Kasumi-1 (cell line): ENCODE results near the gene THEMIS.
"Not testable (repeated sequence)": the region's sequence is repeated elsewhere in the genome, so short reads cannot be mapped to it uniquely, and the experiment has no call there.

ENCODE experiments used
- DNase-seq, 2 experiments: peaks; one replicate each; lab custom pipeline; 2025; lab: John Stamatoyannopoulos, UW

Gene THEMIS

DNA sequence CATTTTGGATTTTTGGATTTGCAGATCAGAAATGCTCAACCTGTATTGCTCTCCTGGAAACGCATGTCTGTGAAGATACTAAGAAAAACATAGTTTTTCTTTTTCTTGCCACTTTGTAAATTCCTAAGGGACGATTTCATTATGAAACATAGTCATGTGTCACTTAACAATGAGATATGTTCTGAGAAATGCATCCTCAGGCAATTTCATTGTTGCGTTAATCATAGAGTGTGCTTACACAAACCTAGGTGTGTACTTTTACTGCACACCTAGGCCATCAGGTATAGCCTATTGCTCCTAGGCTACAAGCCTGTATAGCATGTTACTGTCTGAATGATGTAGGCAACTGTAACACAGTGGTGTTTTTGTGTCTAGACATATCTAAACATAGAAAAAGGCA, 13.4 kb upstream of the THEMIS start:
- DNase-seq, result no peak

GRCh38 chr6:127912914-127913313, 12.1 kb upstream of the THEMIS start:
- DNase-seq, result no peak

DNA sequence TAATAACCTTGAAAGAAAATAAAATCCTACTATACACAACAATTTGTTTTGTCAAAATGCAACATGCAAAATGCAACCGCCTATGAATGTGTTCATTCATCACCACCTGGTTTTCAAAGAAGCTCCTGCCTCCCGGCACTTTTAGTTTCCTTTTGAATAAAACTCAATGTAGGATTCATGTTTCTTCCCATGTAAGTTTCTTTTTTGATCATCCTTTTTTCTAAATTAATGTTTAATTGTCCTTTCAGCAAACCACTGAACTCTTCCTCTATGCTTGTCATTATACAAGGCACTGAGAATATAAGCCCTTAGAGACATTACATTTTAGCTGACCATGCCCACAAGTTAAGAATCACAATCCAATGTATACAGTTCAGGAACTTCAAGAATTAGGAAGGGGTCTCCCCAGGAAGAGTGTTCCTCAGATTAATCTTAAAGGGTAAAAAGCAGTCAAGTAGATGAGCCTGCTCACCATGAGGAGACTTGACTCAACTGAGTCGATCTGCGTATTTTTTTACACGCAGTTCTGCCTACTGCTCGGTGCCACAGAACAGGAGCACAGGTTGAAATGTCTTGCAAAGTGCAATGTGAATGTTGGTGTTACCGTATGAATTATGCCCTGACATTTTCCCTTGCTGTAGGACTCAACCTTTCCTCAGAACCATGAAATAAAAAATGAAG, 7.2 kb upstream of the THEMIS start:
- DNase-seq, result no peak

DNA sequence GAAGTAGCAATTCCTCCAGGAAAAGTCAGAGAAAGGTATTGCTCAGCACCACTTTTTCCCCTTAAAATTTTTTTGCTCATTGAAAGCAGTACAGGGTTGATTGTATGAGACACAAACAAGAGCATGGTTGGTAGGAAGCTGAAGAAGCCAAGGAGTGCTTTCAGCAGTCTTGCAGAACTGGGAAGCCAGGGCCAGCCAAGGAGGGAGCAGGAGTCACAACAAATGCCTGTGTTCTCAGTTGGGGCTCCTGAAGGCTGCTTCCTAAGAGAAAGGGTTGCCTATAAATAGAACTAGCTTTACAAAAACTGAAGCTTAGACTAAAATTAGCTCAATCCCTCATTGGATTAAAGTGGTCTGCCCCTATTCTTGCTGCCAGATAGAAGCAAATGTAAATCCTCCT, 3.3 kb upstream of the THEMIS start:
- no peak for DNase-seq

DNA sequence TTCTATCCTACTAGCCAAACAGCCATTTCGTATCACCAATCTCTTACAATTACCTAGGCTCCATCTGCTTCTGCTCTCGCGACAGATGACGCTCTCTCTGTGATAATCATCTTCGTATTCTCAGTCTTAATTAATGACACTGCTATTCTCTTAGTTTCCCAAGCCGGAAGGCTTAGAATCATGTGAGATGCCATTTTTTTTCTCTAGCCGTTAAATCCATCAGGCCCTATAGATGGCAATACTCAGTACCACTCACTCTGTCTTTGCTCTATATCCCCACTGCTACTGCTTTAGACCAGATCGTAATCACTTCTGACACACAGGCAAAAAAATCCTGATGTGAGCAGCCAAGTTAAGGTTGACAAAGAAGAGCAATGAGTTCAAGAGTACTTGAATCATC, 2.1 kb upstream of the THEMIS start:
- no peak for DNase-seq

DNA sequence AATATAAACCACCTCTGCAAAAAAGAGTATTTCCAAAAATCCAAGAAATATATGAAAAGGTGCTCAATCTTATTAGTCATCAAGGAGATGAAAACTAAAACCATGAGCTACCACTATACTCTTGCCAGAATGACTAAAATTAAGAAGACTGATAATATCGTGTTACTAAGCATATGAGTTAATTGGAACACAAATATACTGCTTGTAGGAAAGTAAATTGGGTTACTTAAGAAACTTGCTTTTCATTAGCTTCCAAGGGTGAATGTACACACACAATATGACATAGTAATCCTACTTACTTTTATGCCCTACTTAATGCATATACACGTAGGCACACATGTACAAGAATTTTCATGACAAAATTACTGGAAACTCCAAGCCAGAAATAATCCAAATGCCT, 3.4 kb downstream of the THEMIS start:
- DNase-seq, result no peak

- no peak for DNase-seq
These were observed 6.8 kb downstream of the THEMIS start for GRCh38 chr6:127894051-127894450.

DNA sequence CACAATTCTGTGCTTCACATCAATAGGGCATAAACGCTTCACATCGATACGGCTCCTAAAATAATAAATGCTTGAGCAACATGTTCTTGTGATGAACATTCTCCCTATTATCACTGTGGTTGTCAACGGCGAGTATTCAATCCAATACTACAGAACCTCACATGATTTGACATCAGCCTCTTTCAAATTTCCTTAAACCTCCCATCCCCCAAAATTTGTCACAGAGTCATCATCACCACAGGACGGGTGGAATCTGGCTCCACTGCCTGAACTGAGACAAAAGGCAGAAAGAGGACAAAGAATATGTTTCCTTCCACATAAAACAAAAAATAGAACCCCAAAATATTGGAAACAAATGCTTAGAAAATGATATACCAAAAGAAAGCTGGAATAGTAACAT, 7.3 kb downstream of the THEMIS start:
- no peak for DNase-seq

DNA sequence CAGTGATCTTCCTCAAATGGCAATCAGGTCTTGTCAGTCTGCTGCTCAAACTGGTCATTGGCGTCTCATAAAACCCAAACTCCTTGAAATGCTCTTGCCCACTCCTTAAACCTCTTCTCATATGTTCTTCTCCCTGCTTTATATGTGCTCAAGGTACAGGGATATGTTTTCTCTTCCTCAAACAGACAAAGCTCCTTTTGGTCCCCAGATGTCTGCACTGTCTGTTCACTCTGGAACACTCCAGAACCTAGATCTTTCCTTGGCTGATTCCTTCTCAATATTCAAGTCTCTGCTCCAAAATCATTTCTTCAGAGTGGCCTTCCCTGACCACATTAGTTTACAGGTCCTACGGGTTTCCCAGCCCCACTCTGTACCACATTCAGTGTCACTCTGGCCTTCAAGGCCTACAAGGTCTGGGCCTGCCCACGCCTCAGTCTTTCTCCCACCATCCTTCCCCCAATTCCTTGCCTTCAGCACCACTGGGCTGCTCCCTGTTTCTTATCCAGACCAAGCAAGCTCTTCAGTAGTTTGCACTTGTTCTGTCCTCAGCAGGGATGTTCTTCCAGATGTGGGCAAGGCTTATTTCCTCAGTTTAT, 9.0 kb downstream of the THEMIS start:
- no peak for DNase-seq

DNA sequence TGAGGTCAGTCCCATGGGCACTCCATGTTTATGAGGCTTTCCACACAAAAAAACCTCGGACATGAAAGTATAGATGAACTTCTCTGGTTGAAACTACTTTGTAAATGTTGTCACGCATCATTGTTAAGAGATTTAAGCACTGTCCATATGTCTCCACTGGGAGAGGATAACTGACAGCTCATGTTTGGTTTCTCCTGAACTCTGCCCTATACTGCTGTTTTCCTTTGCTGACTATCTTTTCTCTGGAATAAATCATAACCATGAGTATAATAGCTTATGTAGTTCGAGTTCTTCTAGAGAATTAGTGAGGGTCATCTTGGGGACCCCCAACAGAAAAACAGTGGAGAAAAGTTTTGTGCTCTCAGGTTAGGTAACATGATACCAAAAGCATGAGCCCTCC, 14.3 kb downstream of the THEMIS start:
- DNase-seq, result no peak

DNA sequence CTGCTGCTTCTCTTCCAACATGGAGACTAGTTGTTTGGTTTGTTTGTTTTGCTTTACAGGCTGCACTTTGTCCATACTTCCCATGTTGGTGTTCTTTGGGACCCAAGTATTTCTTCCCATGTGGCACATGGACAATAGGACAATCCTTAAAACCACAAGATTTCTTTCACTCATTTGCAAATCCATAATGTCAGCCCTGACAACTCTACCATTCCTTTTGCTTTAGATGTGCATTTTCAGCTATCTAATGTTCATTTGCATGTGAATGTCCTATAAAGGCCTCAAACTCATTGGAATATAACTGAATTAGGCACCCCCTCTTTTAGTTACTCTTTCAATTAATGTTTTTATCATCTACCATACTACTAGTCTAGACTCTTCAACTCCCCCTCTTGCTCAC, 16.7 kb downstream of the THEMIS start:
- DNase-seq, result no peak

GRCh38 chr6:127881949-127882348, 18.9 kb downstream of the THEMIS start:
- not testable (repeated sequence) for DNase-seq

GRCh38 chr6:127880429-127880828, 20.4 kb downstream of the THEMIS start:
- no peak for DNase-seq

GRCh38 chr6:127879685-127880084, 21.2 kb downstream of the THEMIS start:
- no peak for DNase-seq

DNA sequence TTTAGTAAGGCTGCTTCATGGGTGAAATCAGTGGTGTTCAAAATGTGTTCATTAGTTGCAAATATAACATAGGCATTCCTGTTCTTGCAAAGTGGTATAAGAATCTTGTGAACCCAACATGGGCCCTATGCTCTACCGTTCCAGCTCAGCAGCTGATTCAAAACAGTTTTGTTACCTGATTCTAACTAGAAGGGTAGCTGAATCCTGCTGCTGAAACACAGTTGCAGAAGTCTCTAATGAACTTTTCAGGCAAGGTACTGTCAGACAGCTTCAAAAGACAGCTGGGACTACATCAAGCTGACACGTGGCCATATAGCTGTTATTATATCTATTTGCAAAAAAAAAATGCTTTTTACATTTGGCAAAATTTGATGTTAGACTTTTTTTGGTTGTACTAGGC, 22.7 kb downstream of the THEMIS start:
- DNase-seq, result no peak

DNA sequence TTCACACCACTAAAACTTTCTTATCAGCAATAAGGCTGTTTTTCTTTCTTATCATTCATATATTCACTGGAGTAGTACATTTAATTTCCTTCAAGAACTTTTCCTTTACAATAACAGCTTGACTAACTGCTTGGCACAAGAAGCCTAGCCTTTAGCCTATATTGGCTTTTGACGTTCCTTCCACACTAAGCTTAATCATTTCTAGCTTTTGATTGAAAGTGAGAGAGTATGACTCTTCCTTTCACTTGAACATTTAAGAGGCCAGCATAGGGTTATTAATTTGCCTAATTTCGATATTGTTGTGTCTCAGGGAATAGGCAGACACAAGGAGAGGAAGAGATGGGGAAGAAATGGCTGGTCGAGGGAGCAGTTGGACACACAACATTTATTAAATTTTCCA, 23.6 kb downstream of the THEMIS start:
- DNase-seq, result no peak

GRCh38 chr6:127869772-127870404, 31.0 kb downstream of the THEMIS start:
- DNase-seq, result no peak

DNA sequence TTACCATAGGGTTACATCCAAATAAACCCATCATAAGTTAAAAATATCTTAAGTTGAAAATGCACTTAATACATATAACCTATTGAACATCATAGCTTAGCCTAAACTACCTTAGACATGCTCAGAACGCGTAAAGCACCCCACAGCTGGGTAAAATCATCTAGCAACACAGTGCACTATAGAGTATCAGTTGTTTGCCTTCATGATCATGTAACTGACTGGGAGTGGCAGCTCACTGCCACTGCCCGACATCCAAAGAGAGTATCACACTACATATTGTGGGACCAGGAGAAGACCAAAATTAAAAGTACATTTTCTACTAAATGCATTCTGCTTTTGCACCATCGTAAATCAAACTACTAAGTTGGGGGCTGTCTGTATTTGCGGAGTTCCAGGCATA, 31.7 kb downstream of the THEMIS start:
- no peak for DNase-seq

DNA sequence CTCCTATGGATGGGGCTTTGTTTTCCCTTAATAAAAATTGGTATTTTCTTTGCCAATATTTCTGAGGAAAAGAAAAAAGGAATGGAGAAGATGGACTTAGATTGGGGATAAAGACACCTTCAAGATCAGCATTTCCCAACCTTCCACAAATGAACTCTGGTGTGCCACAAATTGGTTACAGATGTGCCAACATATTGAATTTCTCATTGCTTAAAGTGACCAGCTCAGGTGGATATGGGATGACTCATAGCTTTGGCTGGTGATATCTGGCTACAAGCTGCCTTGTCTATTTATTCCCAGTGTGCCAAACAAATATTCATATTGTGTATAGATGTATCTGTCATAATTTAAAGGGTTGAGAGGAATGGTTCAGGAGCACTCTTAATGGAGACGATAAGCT, 32.5 kb downstream of the THEMIS start:
- no peak for DNase-seq

- no peak for DNase-seq
These were observed 34.1 kb downstream of the THEMIS start for GRCh38 chr6:127866766-127867165.

DNA sequence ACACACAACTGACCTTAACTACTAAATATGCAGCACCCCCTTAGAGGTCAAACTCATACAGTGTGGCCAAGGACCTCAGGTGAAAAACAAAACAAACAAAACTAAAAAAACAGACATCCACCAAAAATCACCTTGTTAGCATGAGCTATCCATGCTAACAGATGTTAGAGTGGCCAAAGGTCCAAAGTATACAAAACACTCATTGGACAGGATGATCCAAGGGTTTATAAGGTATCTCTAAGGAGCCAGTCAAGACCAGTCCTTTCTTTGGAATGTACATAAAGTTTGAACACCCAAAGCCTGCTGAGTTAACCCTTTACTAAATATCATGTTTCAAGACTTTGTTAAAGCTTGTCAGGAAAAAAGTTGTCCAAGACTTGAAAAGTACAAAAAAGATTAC, 35.8 kb downstream of the THEMIS start:
- DNase-seq, result no peak

DNA sequence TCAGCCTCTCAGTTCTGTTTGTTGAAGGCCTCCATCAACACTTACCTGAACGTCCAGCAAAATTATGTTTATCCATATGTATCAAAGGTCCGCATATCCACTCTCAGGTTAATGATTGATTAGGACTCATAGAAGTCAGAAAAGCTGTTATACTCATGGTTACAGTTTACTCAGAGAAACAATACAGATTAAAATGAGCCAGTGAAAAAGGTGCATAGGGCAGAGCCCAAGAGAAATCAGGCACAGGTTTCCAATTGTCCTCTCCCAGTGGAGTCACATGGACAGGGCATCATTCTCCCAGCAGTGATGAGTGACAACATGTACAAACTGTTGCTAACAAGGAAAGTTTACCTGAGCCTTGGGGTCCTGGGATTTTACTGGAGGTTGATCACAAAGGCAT, 36.2 kb downstream of the THEMIS start:
- DNase-seq, result no peak

DNA sequence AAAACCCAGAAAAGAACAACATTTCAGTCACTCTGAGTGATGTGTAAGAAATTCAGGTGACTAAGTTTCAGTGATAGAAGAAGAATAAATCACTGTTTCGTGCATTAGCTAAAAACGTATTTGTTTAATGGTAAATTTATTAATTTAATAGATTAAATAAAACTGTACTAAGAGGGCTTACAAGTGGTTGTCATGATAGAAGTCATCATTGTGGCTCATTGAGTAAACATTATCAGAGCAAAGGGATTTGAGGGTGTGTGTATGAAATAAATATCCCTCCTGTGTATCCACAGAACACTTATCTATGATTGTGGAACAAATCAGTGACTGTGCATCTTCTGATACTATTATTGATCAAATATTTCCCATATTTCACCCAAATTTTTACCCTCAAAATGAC, 40.1 kb downstream of the THEMIS start:
- DNase-seq, result no peak

DNA sequence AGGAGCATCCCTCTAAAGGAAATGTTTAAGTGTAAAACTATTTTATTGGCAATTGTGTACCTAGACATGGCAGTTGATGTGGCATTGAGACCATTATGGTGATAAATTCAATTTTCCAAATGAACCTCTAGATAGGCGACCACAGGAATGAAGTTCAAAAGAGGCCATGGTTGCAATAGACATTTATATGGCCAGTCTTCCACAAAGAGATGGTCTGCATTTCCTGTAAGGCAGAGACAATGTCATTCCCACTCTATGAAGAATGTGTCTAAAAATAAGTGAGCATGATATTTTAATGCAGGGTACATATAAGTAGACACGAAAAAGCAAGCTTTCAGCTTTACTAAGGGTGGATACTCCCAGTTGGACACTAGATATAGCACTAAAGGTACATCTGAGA, 40.9 kb downstream of the THEMIS start:
- no peak for DNase-seq
